HFFc6 (cell line): Measurements from ENCODE around the gene FLT3. TPM values are rescaled to one million over a fixed set of nuclear protein-coding genes. Genes with fewer than 3 reads are reported as not detected.

ENCODE experiments used
- DNase-seq: peaks from one replicate; pipeline ENCODE4 v3.0.0-alpha.2; 2018
- H3K27ac Mint-ChIP-seq: 2 replicates; pipeline ENCODE4 v1.8.0; 2020; ENCODE audit warnings: mild to moderate bottlenecking, mixed read lengths
- H3K27me3 Mint-ChIP-seq: 2 replicates; pipeline ENCODE4 v1.8.0; 2021; ENCODE audit warnings: mild to moderate bottlenecking, moderate library complexity, mixed read lengths; ENCODE audit not compliant: insufficient read depth
- H3K36me3 Mint-ChIP-seq: 2 replicates; pipeline ENCODE4 v1.8.0; 2021; ENCODE audit warnings: low read depth, mixed read lengths
- H3K4me1 Mint-ChIP-seq: 2 replicates; pipeline ENCODE4 v1.8.0; 2020; ENCODE audit warnings: low read depth, mixed read lengths
- H3K4me3 Mint-ChIP-seq: 2 replicates; pipeline ENCODE4 v1.8.0; 2020; ENCODE audit warnings: mild to moderate bottlenecking, moderate library complexity, mixed read lengths
- H3K9me3 Mint-ChIP-seq: 2 replicates; pipeline ENCODE4 v1.8.0; 2020; ENCODE audit warnings: mild to moderate bottlenecking, mixed read lengths
- CTCF ChIP-seq: fragments of 200-600 bp; sonication (generic); IDR thresholded peaks from 2 replicates; pipeline ENCODE4 v1.5.0; 2021; ENCODE audit warnings: antibody characterized with exemption, mild to moderate bottlenecking
- total RNA-seq, 6 experiments: library from RNA; stranded (reverse); fragmentation: NEBNext Ultra II Directional; extraction: Animal tissue kit (Norgen Biotek cat#: 25700); gene quantifications; 2 replicates in 1 of 6; 3 replicates in 5 of 6; pipeline ENCODE4 v1.2.3, GENCODE V29; 2021

The FLT3 gene
- total RNA-seq, 6 experiments from 2014 or later, result not detected

GRCh38 chr13:27961227-27962085, 138.9 kb downstream of the FLT3 start:
- Mint-ChIP-seq H3K4me3 (peak overlapping the region; percentile 46; the same call in 1 of the 2 replicates), H3K4me1 (peaks cover 5% of the 10 kb centered on the region; the same call in 1 of the 2 replicates)

GRCh38 chr13:27960362-27961226, 139.8 kb downstream of the FLT3 start:
- H3K4me1 Mint-ChIP-seq, result peaks cover 5% of the 10 kb centered on the region; the same call in 1 of the 2 replicates
- peaks cover 61% of the 10 kb centered on the region for H3K27me3 Mint-ChIP-seq
- peak overlapping the region; percentile 76; the same call in 1 of the 2 replicates for H3K4me3 Mint-ChIP-seq
- TF ChIP-seq CTCF, result peak; percentile 65
- H3K9me3 Mint-ChIP-seq, result no peaks in the 10 kb centered on the region
- no peaks in the 10 kb centered on the region for H3K36me3 Mint-ChIP-seq
- DNase-seq, result peak; percentile 18
- H3K27ac Mint-ChIP-seq, result no peak overlapping the region

More at GRCh38 chr13:27961227-27962085, 138.9 kb downstream of the FLT3 start:
- Mint-ChIP-seq H3K27ac (0 out of 2 replicates have a peak overlapping the region, but pooled peaks have one; percentile 5), H3K27me3 (peaks cover 61% of the 10 kb centered on the region), H3K36me3 (no peaks in the 10 kb centered on the region), H3K9me3 (no peaks in the 10 kb centered on the region)
- no peak for DNase-seq
- TF ChIP-seq CTCF, result no peak

- H3K36me3 Mint-ChIP-seq, result no peaks in the 10 kb centered on the region
- H3K27me3 Mint-ChIP-seq, result peaks cover 58% of the 10 kb centered on the region
- no peak overlapping the region for H3K27ac Mint-ChIP-seq
- H3K4me3 Mint-ChIP-seq, result peak overlapping the region; percentile 76; the same call in 1 of the 2 replicates
- H3K4me1 Mint-ChIP-seq, result peaks cover 5% of the 10 kb centered on the region; the same call in 1 of the 2 replicates
- TF ChIP-seq CTCF, result no peak
- no peak for DNase-seq
- H3K9me3 Mint-ChIP-seq, result no peaks in the 10 kb centered on the region
Observed at GRCh38 chr13:27959976-27960361, 140.4 kb downstream of the FLT3 start.

GRCh38 chr13:27956576-27957300, 143.6 kb downstream of the FLT3 start:
- Mint-ChIP-seq H3K36me3 (no peaks in the 10 kb centered on the region), H3K4me1 (peaks cover 13% of the 10 kb centered on the region), H3K4me3 (no peak overlapping the region), H3K27ac (no peak overlapping the region), H3K27me3 (peaks cover 47% of the 10 kb centered on the region), H3K9me3 (no peaks in the 10 kb centered on the region)
- DNase-seq, result no peak
- no peak for TF ChIP-seq CTCF

- Mint-ChIP-seq H3K4me1 (peaks cover 10% of the 10 kb centered on the region), H3K27me3 (peaks cover 39% of the 10 kb centered on the region), H3K4me3 (no peak overlapping the region), H3K27ac (no peak overlapping the region), H3K36me3 (no peaks in the 10 kb centered on the region), H3K9me3 (no peaks in the 10 kb centered on the region)
- TF ChIP-seq CTCF, result no peak
- no peak for DNase-seq
Observed at GRCh38 chr13:27955014-27955591, 145.3 kb downstream of the FLT3 start.
